OCI-LY7 (cell line): ENCODE data around the gene NF1. TPM values are rescaled to one million over a fixed set of nuclear protein-coding genes. Genes with fewer than 3 reads are reported as not detected.
A peak's percentile ranks its signal among the peaks of the same experiment; 100 is the strongest.

Experiments
- BruUV-seq: library from RNA; stranded (reverse); fragments of 400-500 nt; replicated peaks from 2 replicates; lab custom pipeline; 2021; lab: Mats Ljungman, UMichigan
- CTCF ChIA-PET: fragments of 300-600 bp; sonication (Branson Sonifier 250); formaldehyde crosslinking; loops from one replicate; lab custom pipeline; 2022; ENCODE audit warnings: antibody characterized with exemption; ENCODE audit not compliant: unreplicated experiment; lab: Charles Lee
- POLR2A ChIA-PET: fragments of 300-600 bp; sonication (Branson Sonifier 250); formaldehyde crosslinking; loops from one replicate; lab custom pipeline; 2022; ENCODE audit warnings: antibody characterized with exemption; lab: Charles Lee
- DNase-seq: peaks from one replicate; pipeline ENCODE4 v3.0.0-alpha.2; 2015; ENCODE audit warnings: low spot score
- H2AFZ ChIP-seq: fragments of 200-600 bp; sonication (generic), shearing (Covaris generic); 2 replicates; pipeline ENCODE4 v1.6.1; 2014; ENCODE audit warnings: mild to moderate bottlenecking, antibody characterized with exemption, low read length, moderate library complexity
- H3K27ac ChIP-seq: fragments of 200-600 bp; sonication (generic); 2 replicates; pipeline ENCODE4 v1.5.1; 2014; ENCODE audit warnings: mixed run types, low read depth, mild to moderate bottlenecking, moderate library complexity, low read length, inconsistent platforms; ENCODE audit not compliant: poor library complexity, severe bottlenecking
- H3K36me3 ChIP-seq: fragments of 200-600 bp; sonication (generic); 2 replicates; pipeline ENCODE4 v1.6.1; 2014; ENCODE audit warnings: mild to moderate bottlenecking, antibody characterized with exemption, low read length, moderate library complexity, mixed read lengths; ENCODE audit not compliant: insufficient read depth
- H3K4me1 ChIP-seq: fragments of 200-600 bp; sonication (generic); 2 replicates; pipeline ENCODE4 v1.5.1; 2014; ENCODE audit warnings: mild to moderate bottlenecking, low read length; ENCODE audit not compliant: insufficient read depth, poor library complexity, severe bottlenecking
- H3K4me2 ChIP-seq: fragments of 200-600 bp; sonication (generic); 2 replicates; pipeline ENCODE4 v1.6.1; 2014; ENCODE audit warnings: mild to moderate bottlenecking, low read length
- H3K4me3 ChIP-seq: fragments of 200-600 bp; sonication (generic); 2 replicates; pipeline ENCODE4 v1.5.1; 2014; ENCODE audit warnings: mild to moderate bottlenecking, low read depth, low read length; ENCODE audit not compliant: poor library complexity, severe bottlenecking
- H3K79me2 ChIP-seq: fragments of 200-600 bp; sonication (generic); 2 replicates; pipeline ENCODE4 v1.6.1; 2016; ENCODE audit warnings: low read depth, mild to moderate bottlenecking, low read length, moderate library complexity, mixed read lengths; ENCODE audit not compliant: insufficient read depth
- H3K9me2 ChIP-seq: fragments of 200-600 bp; sonication (generic); 2 replicates; pipeline ENCODE4 v1.6.1; 2016; ENCODE audit warnings: mild to moderate bottlenecking, low read length, mixed read lengths; ENCODE audit not compliant: insufficient read depth
- H3K9me3 ChIP-seq: fragments of 200-600 bp; sonication (generic); 2 replicates; pipeline ENCODE4 v1.6.1; 2014; ENCODE audit warnings: mild to moderate bottlenecking, mixed run types, low read length, mixed read lengths
- H4K20me1 ChIP-seq: fragments of 200-600 bp; sonication (generic); 2 replicates; pipeline ENCODE4 v1.6.1; 2014; ENCODE audit warnings: mild to moderate bottlenecking, antibody characterized with exemption, low read length, moderate library complexity, mixed read lengths; ENCODE audit not compliant: insufficient read depth
- CTCF ChIP-seq: fragments of 200-600 bp; sonication (generic); conservative IDR thresholded peaks from 2 replicates; pipeline ENCODE4 v1.5.1; 2014; ENCODE audit warnings: mild to moderate bottlenecking, antibody characterized with exemption, low read length, moderate library complexity, mixed read lengths
- EZH2phosphoT487 ChIP-seq: fragments of 200-600 bp; sonication (generic); IDR thresholded peaks from 2 replicates; pipeline ENCODE4 v1.6.1; 2018; ENCODE audit warnings: low read depth, borderline replicate concordance, mild to moderate bottlenecking, mixed run types, antibody characterized with exemption, low read length, moderate library complexity, mixed read lengths
- intact Hi-C: fragments of 100-400 bp; cut with micrococcal nuclease; formaldehyde crosslinking; loops from one replicate; pipeline ENCODE4 v1.10.0; 2022; ENCODE audit not compliant: unreplicated experiment
- total RNA-seq, 2 experiments: library from RNA; depleted of rRNA in 1 of 2; stranded (reverse); fragments of >200 nt in 1 of 2; shearing (Covaris generic) in 1 of 2; gene quantifications; 2 replicates each; pipeline ENCODE4 v1.2.3, GENCODE V29; 2014 to 2022

Gene NF1
- total RNA-seq, 2 experiments from 2014 or later = 38.7 to 64.8 TPM

- no TSS peak for BruUV-seq
- CTCF ChIA-PET = no interaction called here
- no peaks in the 10 kb centered on the region for H3K36me3 ChIP-seq
- H4K20me1 ChIP-seq = no peaks in the 10 kb centered on the region
- H3K9me2 ChIP-seq = no peaks in the 10 kb centered on the region
- H3K9me3 ChIP-seq = no peaks in the 10 kb centered on the region
- H3K79me2 ChIP-seq = no peaks in the 10 kb centered on the region
- no peak for TF ChIP-seq EZH2phosphoT487
- TF ChIP-seq CTCF = peak; percentile 29; the same call in 1 of the 2 replicates
- H2AFZ ChIP-seq = no peak overlapping the region
- H3K4me3 ChIP-seq = no peak overlapping the region
- no peak for DNase-seq
- no peak overlapping the region for H3K4me2 ChIP-seq
- POLR2A ChIA-PET = no interaction called here
- no peaks in the 10 kb centered on the region for H3K4me1 ChIP-seq
- no peak overlapping the region for H3K27ac ChIP-seq
- intact Hi-C loops = loop anchor here (1.0 to 5.0 kb wide), 2 partner anchors 47 to 135 kb away; no protein-coding TSS in a partner anchor
Measured at GRCh38 chr17:31389657-31390381, 295.0 kb downstream of the NF1 start.

DNA sequence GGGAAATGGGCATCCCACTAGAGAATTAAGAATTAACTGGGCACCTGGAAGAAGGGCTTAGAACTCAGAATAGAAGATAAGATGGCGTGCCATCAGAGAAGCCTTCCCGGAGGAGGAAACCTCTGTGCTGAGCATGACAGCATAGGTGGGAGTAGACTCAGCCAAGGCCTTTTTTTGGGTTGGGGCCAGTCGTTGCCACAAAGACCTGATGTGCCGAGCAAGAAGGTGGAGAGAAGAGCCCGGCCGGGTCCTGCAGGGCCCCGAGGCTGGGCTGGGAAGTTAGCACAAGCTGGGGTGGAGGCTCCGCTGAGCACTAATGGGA lies 295.6 kb downstream of the NF1 start:
- Histone ChIP-seq H3K9me2 (no peaks in the 10 kb centered on the region), H3K36me3 (no peaks in the 10 kb centered on the region), H3K4me1 (no peaks in the 10 kb centered on the region), H3K9me3 (no peaks in the 10 kb centered on the region), H3K79me2 (no peaks in the 10 kb centered on the region), H3K4me3 (no peak overlapping the region), H3K4me2 (no peak overlapping the region), H4K20me1 (no peaks in the 10 kb centered on the region), H2AFZ (no peak overlapping the region), H3K27ac (no peak overlapping the region)
- no TSS peak for BruUV-seq
- DNase-seq = no peak
- intact Hi-C loops = no loop called here
- TF ChIP-seq CTCF (no peak), EZH2phosphoT487 (no peak)
- ChIA-PET CTCF (no interaction called here), POLR2A (no interaction called here)

GRCh38 chr17:31390748-31391495 lies 296.1 kb downstream of the NF1 start:
- no peaks in the 10 kb centered on the region for H3K9me3 ChIP-seq
- H4K20me1 ChIP-seq = no peaks in the 10 kb centered on the region
- H2AFZ ChIP-seq = no peak overlapping the region
- H3K4me1 ChIP-seq = no peaks in the 10 kb centered on the region
- no peaks in the 10 kb centered on the region for H3K36me3 ChIP-seq
- intact Hi-C loops = no loop called here
- no peak overlapping the region for H3K4me2 ChIP-seq
- no peak overlapping the region for H3K27ac ChIP-seq
- no peaks in the 10 kb centered on the region for H3K9me2 ChIP-seq
- POLR2A ChIA-PET = no interaction called here
- no peaks in the 10 kb centered on the region for H3K79me2 ChIP-seq
- DNase-seq = no peak
- no TSS peak for BruUV-seq
- TF ChIP-seq CTCF (no peak), EZH2phosphoT487 (no peak)
- no peak overlapping the region for H3K4me3 ChIP-seq
- CTCF ChIA-PET = no interaction called here
